SK-N-SH (cell line): ENCODE measurements around the gene CHCHD6. TPM values are rescaled to one million over a fixed set of nuclear protein-coding genes. Genes with fewer than 3 reads are reported as not detected.
A peak's percentile ranks its signal among the peaks of the same experiment; 100 is the strongest.

Source experiments
- CTCF ChIA-PET: fragments of 300-600, 350-600 bp; formaldehyde crosslinking; extraction: SDS; loops from one replicate; lab custom pipeline; 2021; lab: Yijun Ruan, JAX
- POLR2A ChIA-PET: fragments of 350-600 bp; sonication (Branson Sonifier 250); formaldehyde crosslinking; extraction: SDS; loops from one replicate; lab custom pipeline; 2020; ENCODE audit warnings: antibody characterized with exemption, inconsistent platforms; lab: Yijun Ruan, JAX
- DNase-seq: peaks from one replicate; pipeline ENCODE4 v3.0.0; 2012
- H2AFZ ChIP-seq: fragments of 200-600 bp; sonication (generic); 2 replicates; pipeline ENCODE4 v1.8.1; 2016; ENCODE audit warnings: antibody characterized with exemption, mild to moderate bottlenecking, low read depth
- H3F3A ChIP-seq: fragments of 200-600 bp; sonication (generic); replicated peaks from 2 replicates; pipeline ENCODE3; 2016; ENCODE audit warnings: antibody characterized with exemption, mild to moderate bottlenecking; ENCODE audit not compliant: insufficient read depth
- H3K27ac ChIP-seq, 2 experiments: fragments of 200-500 bp in 1 of 2; fragments of 200-600 bp in 1 of 2; sonication (Bioruptor generic) in 1 of 2; sonication (generic), shearing (Covaris generic) in 1 of 2; 2 replicates each; pipeline versions ENCODE4 v1.5.1 to v1.6.1; 2014 to 2016; ENCODE audit warnings: low read depth in 2 of 2, inconsistent platforms in 1 of 2, low read length in 1 of 2, mild to moderate bottlenecking in 1 of 2, mixed read lengths in 1 of 2
- H3K27me3 ChIP-seq: fragments of 200-600 bp; sonication (generic), shearing (Covaris generic); 2 replicates; pipeline ENCODE4 v1.6.1; 2016; ENCODE audit warnings: mixed run types; ENCODE audit not compliant: insufficient read depth
- H3K36me3 ChIP-seq, 2 experiments: fragments of 200-500 bp in 1 of 2; fragments of 200-600 bp in 1 of 2; sonication (Bioruptor generic) in 1 of 2; sonication (generic) in 1 of 2; replicated peaks in 1 of 2; 2 replicates each; pipeline versions ENCODE3 to v1.5.1; 2014 to 2016; ENCODE audit warnings: low read length in 1 of 2, mild to moderate bottlenecking in 1 of 2; ENCODE audit not compliant: insufficient read depth in 2 of 2, control insufficient read depth in 1 of 2
- H3K4me1 ChIP-seq, 2 experiments: fragments of 200-500 bp in 1 of 2; fragments of 200-600 bp in 1 of 2; sonication (Bioruptor generic) in 1 of 2; sonication (generic), shearing (Covaris generic) in 1 of 2; 2 replicates each; pipeline versions ENCODE4 v1.5.1 to v1.6.1; 2014 to 2016; ENCODE audit warnings: low read depth in 1 of 2, low read length in 1 of 2, mixed run types in 1 of 2; ENCODE audit not compliant: insufficient read depth in 2 of 2, control insufficient read depth in 1 of 2
- H3K4me2 ChIP-seq: fragments of 200-600 bp; sonication (generic), shearing (Covaris generic); 2 replicates; pipeline ENCODE4 v1.6.1; 2017; ENCODE audit warnings: mixed run types
- H3K4me3 ChIP-seq, 2 experiments: fragments of 200-500 bp in 1 of 2; fragments of 200-600 bp in 1 of 2; sonication (Bioruptor generic) in 1 of 2; sonication (generic), shearing (Covaris generic) in 1 of 2; 2 replicates each; pipeline versions ENCODE4 v1.5.1 to v1.8.1; 2014 to 2016; ENCODE audit warnings: low read depth in 2 of 2, inconsistent platforms in 1 of 2, low read length in 1 of 2, mild to moderate bottlenecking in 1 of 2, mixed read lengths in 1 of 2, moderate library complexity in 1 of 2
- H3K79me2 ChIP-seq: fragments of 200-600 bp; sonication (generic); 2 replicates; pipeline ENCODE4 v1.8.1; 2017; ENCODE audit warnings: mild to moderate bottlenecking; ENCODE audit not compliant: insufficient read depth
- H3K9ac ChIP-seq: fragments of 200-600 bp; sonication (generic); 2 replicates; pipeline ENCODE4 v1.6.1; 2017; ENCODE audit warnings: mixed run types
- H3K9me2 ChIP-seq: fragments of 200-600 bp; sonication (generic); 2 replicates; pipeline ENCODE4 v1.6.1; 2017; ENCODE audit warnings: mixed run types
- H3K9me3 ChIP-seq: fragments of 200-600 bp; sonication (generic); 2 replicates; pipeline ENCODE4 v1.6.1; 2017; ENCODE audit warnings: mixed run types, mild to moderate bottlenecking, moderate library complexity
- H4K20me1 ChIP-seq: fragments of 200-600 bp; sonication (generic); 2 replicates; pipeline ENCODE4 v1.6.1; 2017; ENCODE audit warnings: mild to moderate bottlenecking, mixed run types; ENCODE audit not compliant: insufficient read depth
- EP300 ChIP-seq, 2 experiments: IDR thresholded peaks; 2 replicates each; pipeline versions ENCODE4 v1.4.0 to v1.6.1; 2012; ENCODE audit warnings: borderline replicate concordance in 1 of 2, low read depth in 1 of 2, low read length in 1 of 2
- GABPA ChIP-seq: IDR thresholded peaks from 2 replicates; pipeline ENCODE4 v1.4.0; 2012; ENCODE audit warnings: low read depth, mild to moderate bottlenecking
- JUND ChIP-seq: IDR thresholded peaks from 2 replicates; pipeline ENCODE4 v1.4.0; 2012
- MEF2A ChIP-seq: IDR thresholded peaks from 2 replicates; pipeline ENCODE4 v1.4.0; 2012; ENCODE audit warnings: low read depth, borderline replicate concordance
- NFIC ChIP-seq: IDR thresholded peaks from 2 replicates; pipeline ENCODE4 v1.4.0; 2012; ENCODE audit warnings: borderline replicate concordance
- NRF1 ChIP-seq: IDR thresholded peaks from 2 replicates; pipeline ENCODE4 v1.6.1; 2012; ENCODE audit warnings: low read depth, mild to moderate bottlenecking, low read length
- TCF12 ChIP-seq: IDR thresholded peaks from 2 replicates; pipeline ENCODE4 v1.4.0; 2012
- YY1 ChIP-seq: IDR thresholded peaks from 2 replicates; pipeline ENCODE4 v1.4.0; 2012; ENCODE audit warnings: low read depth, mild to moderate bottlenecking
- WGBS: methylation state at CpG from one replicate; pipeline ENCODE4 v1.1.6; 2017; ENCODE audit warnings: low lambda C conversion rate; 5-methylcytosine and 5-hydroxymethylcytosine counted together
- polyA plus RNA-seq, 3 experiments: library from polyadenylated mRNA; depleted of rRNA; stranded (reverse); fragments of >200 nt; gene quantifications; 2 replicates each; pipeline ENCODE4 v1.2.3, GENCODE V29; 2012
- TF ChIP-seq, protein P1 (sequence below): IDR thresholded peaks from 2 replicates; pipeline ENCODE4; 2012
- TF ChIP-seq, protein P2 (sequence below): IDR thresholded peaks from 2 replicates; pipeline ENCODE4 v1.4.0; 2012; ENCODE audit warnings: low read depth, borderline replicate concordance
- TF ChIP-seq, protein P3 (sequence below): IDR thresholded peaks from 2 replicates; pipeline ENCODE4 v1.6.1; 2012; ENCODE audit warnings: mild to moderate bottlenecking, low read depth, low read length, moderate library complexity

Gene CHCHD6
- polyA plus RNA-seq, 1 of the 3 experiments (the other 2 are of a cell fraction) = 42.5 TPM

DNA sequence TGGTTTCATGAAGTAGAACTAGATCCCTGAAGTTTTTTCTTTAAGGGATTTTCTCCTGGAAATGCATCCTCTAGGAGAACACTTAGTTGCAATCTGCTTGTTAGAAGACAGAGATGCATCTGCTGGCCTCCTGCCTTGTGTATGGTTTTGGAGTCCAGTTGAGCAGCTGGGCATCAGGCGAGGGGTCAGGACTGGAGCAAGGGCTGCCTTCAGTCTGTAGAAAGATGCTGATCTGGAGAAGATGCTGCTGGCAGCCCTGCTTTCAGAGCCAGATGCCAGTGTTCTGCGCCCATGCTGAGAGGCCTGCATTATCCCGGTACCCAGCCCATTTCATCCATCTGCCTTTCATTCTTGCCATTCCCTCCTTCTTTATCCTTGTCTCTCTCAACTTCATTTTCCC is 77.4 kb downstream of the CHCHD6 start:
- no peaks in the 10 kb centered on the region for H3K79me2 ChIP-seq
- 49% methylated on average over 2 of the region's 3 CpGs for WGBS
- DNase-seq = peak; percentile 48
- H3K9me2 ChIP-seq = no peaks in the 10 kb centered on the region
- POLR2A ChIA-PET = no interaction called here
- peaks cover 23% of the 10 kb centered on the region for H3F3A ChIP-seq
- peak overlapping the region; percentile 90 to 93 for H3K27ac ChIP-seq
- peaks cover 20 to 35% of the 10 kb centered on the region in 2 experiments for H3K4me1 ChIP-seq
- 0 out of 4 replicates have a peak overlapping the region, but pooled peaks of 1 of the 2 experiments have one; percentile 33 for H3K4me3 ChIP-seq
- peak overlapping the region; percentile 61; the same call in 1 of the 2 replicates for H3K9ac ChIP-seq
- no peaks in the 10 kb centered on the region for H3K9me3 ChIP-seq
- H3K36me3 ChIP-seq = no peaks in the 10 kb centered on the region
- no peak overlapping the region for H2AFZ ChIP-seq
- TF ChIP-seq MEF2A (no peak), JUND (no peak)
- H4K20me1 ChIP-seq = no peaks in the 10 kb centered on the region
- CTCF ChIA-PET = interaction anchor here (1.0 to 2.7 kb wide), 3 partner anchors 23 to 179 kb away, joined by 3 to 6 read pairs (median 3); no protein-coding TSS in a partner anchor
- H3K4me2 ChIP-seq = peak overlapping the region; percentile 81
- H3K27me3 ChIP-seq = no peaks in the 10 kb centered on the region

DNA sequence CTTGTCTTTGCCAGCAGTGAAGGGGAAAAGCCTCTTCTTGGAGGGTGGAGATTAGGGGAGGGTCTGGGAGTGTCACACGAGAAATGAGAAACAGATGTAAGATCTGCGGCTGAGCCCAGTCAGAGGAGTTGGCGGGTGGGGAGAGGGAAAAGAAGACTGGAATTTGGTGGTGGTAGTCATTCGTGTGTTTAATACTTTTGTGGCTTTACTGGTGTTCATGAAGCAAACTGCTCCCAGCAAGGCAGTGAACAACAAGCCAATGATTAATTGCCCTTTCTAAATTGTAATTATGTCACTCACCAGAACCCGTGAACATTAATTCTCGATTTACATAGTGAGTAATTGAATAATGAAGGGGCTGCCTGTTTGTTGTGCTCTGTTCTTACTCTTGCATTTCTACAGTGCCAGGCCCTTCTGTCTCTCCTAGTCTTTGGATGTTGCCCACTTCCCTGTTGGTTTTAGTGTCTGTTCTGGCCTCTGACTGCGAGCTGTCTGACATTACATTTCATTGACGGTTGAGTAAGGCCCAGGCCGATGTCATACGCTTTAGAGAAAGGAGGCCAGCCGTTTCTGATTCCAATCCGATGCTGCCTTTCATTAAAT is 78.0 kb downstream of the CHCHD6 start:
- Histone ChIP-seq H3K4me3 (peak overlapping the region in 1 of 2 experiments; percentile 33; a peak in 1 of 4 replicates), H3K9me2 (no peaks in the 10 kb centered on the region), H3K9me3 (no peaks in the 10 kb centered on the region), H3K36me3 (no peaks in the 10 kb centered on the region), H2AFZ (peak overlapping the region; percentile 51; the same call in 1 of the 2 replicates), H3K27ac (peak overlapping the region; percentile 90 to 93), H3K79me2 (no peaks in the 10 kb centered on the region), H3K4me2 (peak overlapping the region; percentile 81), H4K20me1 (no peaks in the 10 kb centered on the region), H3K27me3 (no peaks in the 10 kb centered on the region), H3K4me1 (peaks cover 20 to 35% of the 10 kb centered on the region in 2 experiments), H3K9ac (peak overlapping the region; percentile 61; the same call in 1 of the 2 replicates), H3F3A (peaks cover 23% of the 10 kb centered on the region)
- peak; percentile 60 for DNase-seq
- ChIA-PET CTCF (interaction anchor here (1.0 to 2.7 kb wide), 3 partner anchors 9 to 30 kb away, joined by 3 to 6 read pairs (median 3); no protein-coding TSS in a partner anchor), POLR2A (no interaction called here)
- 28% methylated on average over 12 of the region's 12 CpGs for WGBS
- TF ChIP-seq YY1 = no peak
- TF ChIP-seq, protein P1, sequence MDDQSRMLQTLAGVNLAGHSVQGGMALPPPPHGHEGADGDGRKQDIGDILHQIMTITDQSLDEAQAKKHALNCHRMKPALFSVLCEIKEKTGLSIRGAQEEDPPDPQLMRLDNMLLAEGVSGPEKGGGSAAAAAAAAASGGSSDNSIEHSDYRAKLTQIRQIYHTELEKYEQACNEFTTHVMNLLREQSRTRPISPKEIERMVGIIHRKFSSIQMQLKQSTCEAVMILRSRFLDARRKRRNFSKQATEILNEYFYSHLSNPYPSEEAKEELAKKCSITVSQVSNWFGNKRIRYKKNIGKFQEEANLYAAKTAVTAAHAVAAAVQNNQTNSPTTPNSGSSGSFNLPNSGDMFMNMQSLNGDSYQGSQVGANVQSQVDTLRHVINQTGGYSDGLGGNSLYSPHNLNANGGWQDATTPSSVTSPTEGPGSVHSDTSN = peak; percentile 56; the same call in 1 of the 2 replicates
- TF ChIP-seq NFIC = peak; percentile 37; the same call in 1 of the 2 replicates
- peak; percentile 95 for TF ChIP-seq TCF12
- TF ChIP-seq GABPA = no peak
- peak in 1 of 2 experiments; percentile 50; a peak in 1 of 4 replicates for TF ChIP-seq EP300 (IDR thresholded peaks at IDR 0.05; ENCODE audit: borderline replicate concordance in 1 of 2, low read depth in 1 of 2, low read length in 1 of 2)

DNA sequence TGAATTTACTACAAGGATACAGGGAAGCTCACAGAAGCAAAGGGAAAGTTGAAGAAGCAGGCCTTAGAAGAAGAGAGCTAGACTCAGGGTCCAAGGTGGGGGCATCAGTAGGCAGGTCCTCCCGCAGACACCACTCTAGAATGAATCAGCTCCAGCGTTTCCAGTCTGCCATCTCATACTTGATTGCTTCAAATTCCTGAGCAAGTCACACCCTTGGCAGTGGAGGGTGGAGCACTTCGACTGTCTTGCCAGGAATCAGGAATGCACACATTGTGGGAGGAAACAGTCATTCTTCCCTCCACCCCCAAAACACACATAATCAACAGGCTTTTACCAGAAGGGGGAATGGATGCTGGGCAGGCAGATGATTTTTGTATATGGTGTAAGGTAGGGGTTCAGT is 78.5 kb downstream of the CHCHD6 start:
- no peaks in the 10 kb centered on the region for H3K27me3 ChIP-seq
- no peaks in the 10 kb centered on the region for H3K9me3 ChIP-seq
- CTCF ChIA-PET = interaction anchor here (1.0 to 2.7 kb wide), 4 partner anchors 10 to 53 kb away, joined by 3 to 6 read pairs (median 3); no protein-coding TSS in a partner anchor
- H2AFZ ChIP-seq = peak overlapping the region; percentile 51; the same call in 1 of the 2 replicates
- 11% methylated on average over 3 of the region's 3 CpGs for WGBS
- H3K9me2 ChIP-seq = no peaks in the 10 kb centered on the region
- H3K4me2 ChIP-seq = peak overlapping the region; percentile 81
- H3K4me3 ChIP-seq = peak overlapping the region in 1 of 2 experiments; percentile 33; a peak in 1 of 4 replicates
- H3K4me1 ChIP-seq = peaks cover 20 to 32% of the 10 kb centered on the region in 2 experiments
- POLR2A ChIA-PET = no interaction called here
- no peaks in the 10 kb centered on the region for H3K36me3 ChIP-seq
- H4K20me1 ChIP-seq = no peaks in the 10 kb centered on the region
- peaks cover 23% of the 10 kb centered on the region for H3F3A ChIP-seq
- H3K27ac ChIP-seq = peak overlapping the region; percentile 90 to 93
- no peak for DNase-seq
- H3K79me2 ChIP-seq = no peaks in the 10 kb centered on the region
- peak overlapping the region; percentile 61; the same call in 1 of the 2 replicates for H3K9ac ChIP-seq
- no peak for TF ChIP-seq NRF1
- TF ChIP-seq, protein P2, sequence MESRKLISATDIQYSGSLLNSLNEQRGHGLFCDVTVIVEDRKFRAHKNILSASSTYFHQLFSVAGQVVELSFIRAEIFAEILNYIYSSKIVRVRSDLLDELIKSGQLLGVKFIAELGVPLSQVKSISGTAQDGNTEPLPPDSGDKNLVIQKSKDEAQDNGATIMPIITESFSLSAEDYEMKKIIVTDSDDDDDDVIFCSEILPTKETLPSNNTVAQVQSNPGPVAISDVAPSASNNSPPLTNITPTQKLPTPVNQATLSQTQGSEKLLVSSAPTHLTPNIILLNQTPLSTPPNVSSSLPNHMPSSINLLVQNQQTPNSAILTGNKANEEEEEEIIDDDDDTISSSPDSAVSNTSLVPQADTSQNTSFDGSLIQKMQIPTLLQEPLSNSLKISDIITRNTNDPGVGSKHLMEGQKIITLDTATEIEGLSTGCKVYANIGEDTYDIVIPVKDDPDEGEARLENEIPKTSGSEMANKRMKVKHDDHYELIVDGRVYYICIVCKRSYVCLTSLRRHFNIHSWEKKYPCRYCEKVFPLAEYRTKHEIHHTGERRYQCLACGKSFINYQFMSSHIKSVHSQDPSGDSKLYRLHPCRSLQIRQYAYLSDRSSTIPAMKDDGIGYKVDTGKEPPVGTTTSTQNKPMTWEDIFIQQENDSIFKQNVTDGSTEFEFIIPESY = 0 out of 2 replicates have a peak, but pooled peaks have one; percentile 11
- TF ChIP-seq, protein P3, sequence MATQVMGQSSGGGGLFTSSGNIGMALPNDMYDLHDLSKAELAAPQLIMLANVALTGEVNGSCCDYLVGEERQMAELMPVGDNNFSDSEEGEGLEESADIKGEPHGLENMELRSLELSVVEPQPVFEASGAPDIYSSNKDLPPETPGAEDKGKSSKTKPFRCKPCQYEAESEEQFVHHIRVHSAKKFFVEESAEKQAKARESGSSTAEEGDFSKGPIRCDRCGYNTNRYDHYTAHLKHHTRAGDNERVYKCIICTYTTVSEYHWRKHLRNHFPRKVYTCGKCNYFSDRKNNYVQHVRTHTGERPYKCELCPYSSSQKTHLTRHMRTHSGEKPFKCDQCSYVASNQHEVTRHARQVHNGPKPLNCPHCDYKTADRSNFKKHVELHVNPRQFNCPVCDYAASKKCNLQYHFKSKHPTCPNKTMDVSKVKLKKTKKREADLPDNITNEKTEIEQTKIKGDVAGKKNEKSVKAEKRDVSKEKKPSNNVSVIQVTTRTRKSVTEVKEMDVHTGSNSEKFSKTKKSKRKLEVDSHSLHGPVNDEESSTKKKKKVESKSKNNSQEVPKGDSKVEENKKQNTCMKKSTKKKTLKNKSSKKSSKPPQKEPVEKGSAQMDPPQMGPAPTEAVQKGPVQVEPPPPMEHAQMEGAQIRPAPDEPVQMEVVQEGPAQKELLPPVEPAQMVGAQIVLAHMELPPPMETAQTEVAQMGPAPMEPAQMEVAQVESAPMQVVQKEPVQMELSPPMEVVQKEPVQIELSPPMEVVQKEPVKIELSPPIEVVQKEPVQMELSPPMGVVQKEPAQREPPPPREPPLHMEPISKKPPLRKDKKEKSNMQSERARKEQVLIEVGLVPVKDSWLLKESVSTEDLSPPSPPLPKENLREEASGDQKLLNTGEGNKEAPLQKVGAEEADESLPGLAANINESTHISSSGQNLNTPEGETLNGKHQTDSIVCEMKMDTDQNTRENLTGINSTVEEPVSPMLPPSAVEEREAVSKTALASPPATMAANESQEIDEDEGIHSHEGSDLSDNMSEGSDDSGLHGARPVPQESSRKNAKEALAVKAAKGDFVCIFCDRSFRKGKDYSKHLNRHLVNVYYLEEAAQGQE = no peak
- 0 out of 2 replicates have a peak, but pooled peaks have one; percentile 10 for TF ChIP-seq YY1
- TF ChIP-seq, protein P1 = peak; percentile 40; the same call in 1 of the 2 replicates
